GM19328 (cell line): ENCODE data around the gene CYP1B1.
"Not testable (repeated sequence)": the region's sequence is repeated elsewhere in the genome, so short reads cannot be mapped to it uniquely, and the experiment has no call there.

ENCODE experiments used
- ATAC-seq: cut with Tn5 transposase; IDR thresholded peaks from one replicate; pipeline ENCODE4 v1.9.1; 2021; ENCODE audit warnings: mild to moderate bottlenecking, moderate library complexity; ENCODE audit not compliant: unreplicated experiment

The CYP1B1 gene

GRCh38 chr2:38099099-38100028 lies 23.4 kb upstream of the CYP1B1 start:
- ATAC-seq = no peak

- ATAC-seq = no peak
Observed at GRCh38 chr2:38098421-38099098, 22.6 kb upstream of the CYP1B1 start.

- ATAC-seq = no peak
Observed at GRCh38 chr2:38097988-38098385, 22.0 kb upstream of the CYP1B1 start.

GRCh38 chr2:38097258-38097987 lies 21.5 kb upstream of the CYP1B1 start:
- no peak for ATAC-seq

- ATAC-seq = peak; percentile 56
Observed at GRCh38 chr2:38095996-38096861, 20.3 kb upstream of the CYP1B1 start.

- ATAC-seq = no peak
Observed at GRCh38 chr2:38095079-38095995, 19.4 kb upstream of the CYP1B1 start.

GRCh38 chr2:38093527-38094165 lies 17.7 kb upstream of the CYP1B1 start:
- no peak for ATAC-seq

GRCh38 chr2:38092196-38092902 lies 16.4 kb upstream of the CYP1B1 start:
- ATAC-seq = no peak

GRCh38 chr2:38091760-38092159 lies 15.8 kb upstream of the CYP1B1 start:
- no peak for ATAC-seq

GRCh38 chr2:38090928-38091327 lies 15.0 kb upstream of the CYP1B1 start:
- no peak for ATAC-seq

- not testable (repeated sequence) for ATAC-seq
Observed at GRCh38 chr2:38090212-38090611, 14.3 kb upstream of the CYP1B1 start.

GRCh38 chr2:38085998-38086698 lies 10.2 kb upstream of the CYP1B1 start:
- ATAC-seq = not testable (repeated sequence)

- not testable (repeated sequence) for ATAC-seq
Observed at GRCh38 chr2:38084556-38084955, 8.6 kb upstream of the CYP1B1 start.

- not testable (repeated sequence) for ATAC-seq
Observed at GRCh38 chr2:38082727-38083126, 6.8 kb upstream of the CYP1B1 start.

GRCh38 chr2:38080346-38080745 lies 4.4 kb upstream of the CYP1B1 start:
- ATAC-seq = no peak

- no peak for ATAC-seq
Observed at GRCh38 chr2:38079116-38080052, 3.4 kb upstream of the CYP1B1 start.

- no peak for ATAC-seq
Observed at GRCh38 chr2:38077431-38077769, 1.4 kb upstream of the CYP1B1 start.
